H9 (cell line): ENCODE results near the gene KRTAP10-8. TPM values are rescaled to one million over a fixed set of nuclear protein-coding genes. Genes with fewer than 3 reads are reported as not detected.
"Not testable (repeated sequence)": the region's sequence is repeated elsewhere in the genome, so short reads cannot be mapped to it uniquely, and the experiment has no call there.

Experiments
- DNase-seq: peaks from one replicate; pipeline ENCODE4 v3.0.0-alpha.2; 2017
- H2AFZ ChIP-seq: one replicate; pipeline ENCODE4 v1.6.1; 2013; ENCODE audit warnings: mild to moderate bottlenecking, low read length, control low read depth, moderate library complexity
- H2AK5ac ChIP-seq: 2 replicates; pipeline ENCODE4 v1.6.1; 2013; ENCODE audit warnings: low read length, control low read depth, mixed read lengths; ENCODE audit not compliant: insufficient read length
- H2BK120ac ChIP-seq: one replicate; pipeline ENCODE4 v1.6.1; 2013; ENCODE audit warnings: low read depth, mild to moderate bottlenecking, low read length, control low read depth, inconsistent platforms; ENCODE audit not compliant: poor library complexity, severe bottlenecking
- H2BK12ac ChIP-seq: 2 replicates; pipeline ENCODE4 v1.6.1; 2013; ENCODE audit warnings: low read length, control low read depth, mixed read lengths, low read depth; ENCODE audit not compliant: insufficient read length
- H2BK15ac ChIP-seq: 2 replicates; pipeline ENCODE4 v1.6.1; 2013; ENCODE audit warnings: low read depth, low read length, control low read depth
- H2BK20ac ChIP-seq: one replicate; pipeline ENCODE4 v1.6.1; 2013; ENCODE audit warnings: low read depth, mild to moderate bottlenecking, low read length, control low read depth, inconsistent platforms; ENCODE audit not compliant: poor library complexity, severe bottlenecking
- H2BK5ac ChIP-seq: 2 replicates; pipeline ENCODE4 v1.6.1; 2013; ENCODE audit warnings: low read length, control low read depth, mixed read lengths; ENCODE audit not compliant: insufficient read length
- H3K14ac ChIP-seq: 2 replicates; pipeline ENCODE4 v1.6.1; 2013; ENCODE audit warnings: low read length, control low read depth; ENCODE audit not compliant: insufficient read depth
- H3K18ac ChIP-seq: 2 replicates; pipeline ENCODE4 v1.6.1; 2013; ENCODE audit warnings: low read depth, mild to moderate bottlenecking, mixed read lengths, low read length, control low read depth; ENCODE audit not compliant: insufficient read length
- H3K23ac ChIP-seq: 2 replicates; pipeline ENCODE4 v1.6.1; 2013; ENCODE audit warnings: low read length, control low read depth, mixed read lengths, low read depth; ENCODE audit not compliant: insufficient read length
- H3K23me2 ChIP-seq: 2 replicates; pipeline ENCODE4 v1.6.1; 2013; ENCODE audit warnings: low read depth, mild to moderate bottlenecking, mixed read lengths, low read length, control low read depth; ENCODE audit not compliant: insufficient read length, poor library complexity, severe bottlenecking
- H3K27ac ChIP-seq: 2 replicates; pipeline ENCODE4 v1.5.1; 2013; ENCODE audit warnings: low read length, control low read depth, mixed read lengths, low read depth; ENCODE audit not compliant: insufficient read length
- H3K27me3 ChIP-seq: 2 replicates; pipeline ENCODE4 v1.6.1; 2013; ENCODE audit warnings: low read length, control low read depth, inconsistent platforms; ENCODE audit not compliant: insufficient read depth
- H3K4ac ChIP-seq: 2 replicates; pipeline ENCODE4 v1.6.1; 2013; ENCODE audit warnings: low read depth, mild to moderate bottlenecking, control low read depth, inconsistent platforms, low read length, moderate library complexity
- H3K4me1 ChIP-seq: 2 replicates; pipeline ENCODE4 v1.6.1; 2013; ENCODE audit warnings: low read length, control low read depth, inconsistent platforms; ENCODE audit not compliant: insufficient read depth
- H3K4me2 ChIP-seq: 2 replicates; pipeline ENCODE4 v1.6.1; 2013; ENCODE audit warnings: low read length, control low read depth, mixed read lengths; ENCODE audit not compliant: insufficient read length, insufficient read depth
- H3K56ac ChIP-seq: 2 replicates; pipeline ENCODE4 v1.6.1; 2013; ENCODE audit warnings: low read depth, mild to moderate bottlenecking, mixed read lengths, low read length, control low read depth; ENCODE audit not compliant: insufficient read length
- H3K79me1 ChIP-seq: 2 replicates; pipeline ENCODE4 v1.6.1; 2013; ENCODE audit warnings: low read depth, mild to moderate bottlenecking, moderate library complexity, low read length, control low read depth, inconsistent platforms; ENCODE audit not compliant: insufficient read depth, poor library complexity, severe bottlenecking
- H3K79me2 ChIP-seq: 2 replicates; pipeline ENCODE4 v1.6.1; 2013; ENCODE audit warnings: low read length, control low read depth, inconsistent platforms; ENCODE audit not compliant: insufficient read depth
- H3K9ac ChIP-seq: 2 replicates; pipeline ENCODE4 v1.6.1; 2013; ENCODE audit warnings: low read length, control low read depth, mixed read lengths; ENCODE audit not compliant: insufficient read length; ENCODE audit errors: extremely low read depth
- H3K9me3 ChIP-seq: one replicate; pipeline ENCODE4 v1.6.1; 2013; ENCODE audit warnings: low read depth, low read length, inconsistent platforms; ENCODE audit not compliant: control insufficient read depth
- H3T11ph ChIP-seq: one replicate; pipeline ENCODE4 v1.6.1; 2013; ENCODE audit warnings: mild to moderate bottlenecking, low read length, control low read depth, inconsistent platforms
- H4K20me1 ChIP-seq: one replicate; pipeline ENCODE4 v1.6.1; 2013; ENCODE audit not compliant: control insufficient read depth, insufficient read length, insufficient read depth
- H4K5ac ChIP-seq: 2 replicates; pipeline ENCODE4 v1.6.1; 2013; ENCODE audit warnings: low read depth, mild to moderate bottlenecking, mixed read lengths, low read length, control low read depth; ENCODE audit not compliant: insufficient read length
- H4K8ac ChIP-seq: replicated peaks from 2 replicates; pipeline ENCODE4 v1.6.1; 2013; ENCODE audit warnings: low read length, control low read depth, mixed read lengths, low read depth; ENCODE audit not compliant: insufficient read length
- H4K91ac ChIP-seq: 2 replicates; pipeline ENCODE4 v1.6.1; 2013; ENCODE audit warnings: low read depth, mild to moderate bottlenecking, moderate library complexity, mixed read lengths, low read length, control low read depth; ENCODE audit not compliant: insufficient read length
- H3K27ac Mint-ChIP-seq, 3 experiments: 2 replicates in 2 of 3; 3 replicates in 1 of 3; pipeline ENCODE4 v1.8.0; 2020 to 2021; ENCODE audit warnings: mixed read lengths in 3 of 3, mild to moderate bottlenecking in 1 of 3, moderate library complexity in 1 of 3
- H3K27me3 Mint-ChIP-seq: 2 replicates; pipeline ENCODE4 v1.8.0; 2021; ENCODE audit warnings: low read depth, mild to moderate bottlenecking, moderate library complexity, mixed read lengths
- H3K36me3 Mint-ChIP-seq, 3 experiments: 2 replicates in 2 of 3; 3 replicates in 1 of 3; pipeline ENCODE4 v1.8.0; 2020 to 2021; ENCODE audit warnings: low read depth in 3 of 3, mixed read lengths in 3 of 3; ENCODE audit not compliant: insufficient read depth in 1 of 3
- H3K4me1 Mint-ChIP-seq, 2 experiments: 2 replicates each; pipeline ENCODE4 v1.8.0; 2020; ENCODE audit warnings: mixed read lengths in 2 of 2
- H3K4me3 Mint-ChIP-seq, 2 experiments: 2 replicates in 1 of 2; 3 replicates in 1 of 2; pipeline ENCODE4 v1.8.0; 2020 to 2021; ENCODE audit warnings: mild to moderate bottlenecking in 2 of 2, mixed read lengths in 2 of 2, moderate library complexity in 1 of 2
- H3K9me3 Mint-ChIP-seq, 2 experiments: 2 replicates in 1 of 2; 3 replicates in 1 of 2; pipeline ENCODE4 v1.8.0; 2020; ENCODE audit warnings: mild to moderate bottlenecking in 2 of 2, mixed read lengths in 2 of 2, moderate library complexity in 1 of 2
- WGBS: extraction: QIAGEN DNeasy Blood & Tissue Kit; methylation state at CpG from one replicate; pipeline ENCODE4 v1.1.7; 2013; ENCODE audit warnings: missing lambda C conversion rate, low lambda C conversion rate, mixed read lengths; ENCODE audit not compliant: insufficient read length; ENCODE audit errors: extremely low coverage; 5-methylcytosine and 5-hydroxymethylcytosine counted together
- total RNA-seq: library from RNA; stranded (reverse); gene quantifications from 2 replicates; pipeline ENCODE4 v1.2.1, GENCODE V29; 2021
- TF ChIP-seq, protein P1 (sequence below): fragments of 200-600 bp; sonication (generic); conservative IDR thresholded peaks from 3 replicates; pipeline ENCODE4 v1.8.0; 2021; ENCODE audit warnings: antibody characterized with exemption, mild to moderate bottlenecking

The KRTAP10-8 gene
- total RNA-seq, 1 experiment from 2014 or later, result not detected

DNA sequence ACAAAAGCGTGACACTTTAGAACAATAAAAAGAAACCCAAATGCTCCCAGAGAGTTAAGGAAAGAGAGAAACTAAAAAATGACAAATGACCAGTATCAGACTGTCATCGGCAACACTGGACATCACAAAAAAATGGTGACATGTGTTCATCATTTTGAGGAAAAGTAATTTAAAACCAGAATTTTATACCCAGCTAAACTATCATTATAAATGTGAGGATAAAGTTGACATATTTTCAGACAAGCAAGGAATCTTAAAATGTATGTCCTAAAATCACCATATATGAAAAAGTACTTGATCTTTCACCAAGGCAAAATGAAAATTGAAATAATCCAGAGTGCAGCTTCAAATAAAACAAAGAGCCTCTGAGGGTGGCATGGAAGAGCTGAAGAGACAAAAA lies 33.0 kb downstream of the KRTAP10-8 start:
- no peaks in the 10 kb centered on the region for H3K79me2 ChIP-seq
- no peak overlapping the region for H3K27ac ChIP-seq
- TF ChIP-seq, protein P1, sequence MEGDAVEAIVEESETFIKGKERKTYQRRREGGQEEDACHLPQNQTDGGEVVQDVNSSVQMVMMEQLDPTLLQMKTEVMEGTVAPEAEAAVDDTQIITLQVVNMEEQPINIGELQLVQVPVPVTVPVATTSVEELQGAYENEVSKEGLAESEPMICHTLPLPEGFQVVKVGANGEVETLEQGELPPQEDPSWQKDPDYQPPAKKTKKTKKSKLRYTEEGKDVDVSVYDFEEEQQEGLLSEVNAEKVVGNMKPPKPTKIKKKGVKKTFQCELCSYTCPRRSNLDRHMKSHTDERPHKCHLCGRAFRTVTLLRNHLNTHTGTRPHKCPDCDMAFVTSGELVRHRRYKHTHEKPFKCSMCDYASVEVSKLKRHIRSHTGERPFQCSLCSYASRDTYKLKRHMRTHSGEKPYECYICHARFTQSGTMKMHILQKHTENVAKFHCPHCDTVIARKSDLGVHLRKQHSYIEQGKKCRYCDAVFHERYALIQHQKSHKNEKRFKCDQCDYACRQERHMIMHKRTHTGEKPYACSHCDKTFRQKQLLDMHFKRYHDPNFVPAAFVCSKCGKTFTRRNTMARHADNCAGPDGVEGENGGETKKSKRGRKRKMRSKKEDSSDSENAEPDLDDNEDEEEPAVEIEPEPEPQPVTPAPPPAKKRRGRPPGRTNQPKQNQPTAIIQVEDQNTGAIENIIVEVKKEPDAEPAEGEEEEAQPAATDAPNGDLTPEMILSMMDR, result no peak
- no CpG with 5 or more reads among the region's 2 CpGs for WGBS
- H3K4ac ChIP-seq, result no peak overlapping the region
- Mint-ChIP-seq H3K4me1 (peaks cover 13 to 14% of the 10 kb centered on the region in 2 experiments), H3K27me3 (peaks cover 8% of the 10 kb centered on the region), H3K4me3 (no peak overlapping the region), H3K36me3 (peaks cover 9 to 20% (median 16%) of the 10 kb centered on the region in 3 experiments), H3K9me3 (peaks cover 22 to 25% of the 10 kb centered on the region in 2 experiments), H3K27ac (no peak overlapping the region)
- H3K14ac ChIP-seq, result no peak overlapping the region
- no peak overlapping the region for H2AK5ac ChIP-seq
- DNase-seq, result no peak
- no peak overlapping the region for H4K8ac ChIP-seq
- H3K23ac ChIP-seq, result no peak overlapping the region
- H2BK15ac ChIP-seq, result no peak overlapping the region
- H4K5ac ChIP-seq, result no peak overlapping the region
- no peak overlapping the region for H4K91ac ChIP-seq
- no peaks in the 10 kb centered on the region for H3K27me3 ChIP-seq
- H3K56ac ChIP-seq, result no peak overlapping the region
- H3K9ac ChIP-seq, result no peak overlapping the region
- no peaks in the 10 kb centered on the region for H3K9me3 ChIP-seq
- H2AFZ ChIP-seq, result no peak overlapping the region
- H3K4me2 ChIP-seq, result no peak overlapping the region
- no peak overlapping the region for H3K18ac ChIP-seq
- H3T11ph ChIP-seq, result no peak overlapping the region
- H2BK120ac ChIP-seq, result no peak overlapping the region
- H2BK5ac ChIP-seq, result no peak overlapping the region
- no peak overlapping the region for H2BK12ac ChIP-seq
- peaks cover 2% of the 10 kb centered on the region for H3K23me2 ChIP-seq
- H4K20me1 ChIP-seq, result no peaks in the 10 kb centered on the region
- H3K79me1 ChIP-seq, result no peaks in the 10 kb centered on the region
- H3K4me1 ChIP-seq, result no peaks in the 10 kb centered on the region
- no peak overlapping the region for H2BK20ac ChIP-seq

GRCh38 chr21:44646366-44647221 lies 34.7 kb downstream of the KRTAP10-8 start, which contains the start of gene KRTAP10-11:
KRTAP10-11 (plus strand) TSS chr21:44646414; CDS start chr21:44646459, 45 bp downstream.
- not testable (repeated sequence) for H2AFZ ChIP-seq, DNase-seq, H3T11ph ChIP-seq, H3K9me3 ChIP-seq, H3K27me3 ChIP-seq, H2AK5ac ChIP-seq, H3K79me2 ChIP-seq, H3K14ac ChIP-seq, H3K79me1 ChIP-seq, H3K27me3 Mint-ChIP-seq, H4K5ac ChIP-seq, H2BK12ac ChIP-seq, H2BK120ac ChIP-seq, H3K23ac ChIP-seq, H3K4me1 ChIP-seq, H3K9ac ChIP-seq, H2BK20ac ChIP-seq, H3K27ac ChIP-seq, H2BK15ac ChIP-seq, H3K4me2 ChIP-seq, H4K8ac ChIP-seq, H3K56ac ChIP-seq, H4K91ac ChIP-seq, H2BK5ac ChIP-seq, H3K18ac ChIP-seq, H3K4ac ChIP-seq, H4K20me1 ChIP-seq, H3K23me2 ChIP-seq
- Mint-ChIP-seq H3K36me3 (peaks cover 11 to 20% (median 16%) of the 10 kb centered on the region in 3 experiments), H3K4me3 (peak within 1 kb of the TSS in 1 of 2 experiments; percentile 36; a peak in 1 of 5 replicates), H3K27ac (peak within 1 kb of the TSS; percentile 53 to 88 (median 76); a peak in 5 of 7 replicates), H3K4me1 (peaks cover 11 to 14% of the 10 kb centered on the region in 2 experiments), H3K9me3 (peaks cover 22 to 27% of the 10 kb centered on the region in 2 experiments)
- WGBS, result no CpG with 5 or more reads among the region's 21 CpGs
